Stimulated activated CD4-positive, alpha-beta T cell treated with anti-CD3 and anti-CD28 coated beads, TNF-alpha, amount 100 ng/mL, for 24 hours (primary cell): ENCODE measurements around the gene PAM16.
A peak's percentile ranks its signal among the peaks of the same experiment; 100 is the strongest.
"Not testable (repeated sequence)": the region's sequence is repeated elsewhere in the genome, so short reads cannot be mapped to it uniquely, and the experiment has no call there.

Experiments
- DNase-seq, 3 experiments: peaks; one replicate each; pipeline ENCODE4 v3.0.0-alpha.2; 2020; ENCODE audit warnings: low read depth in 3 of 3

The PAM16 gene

DNA sequence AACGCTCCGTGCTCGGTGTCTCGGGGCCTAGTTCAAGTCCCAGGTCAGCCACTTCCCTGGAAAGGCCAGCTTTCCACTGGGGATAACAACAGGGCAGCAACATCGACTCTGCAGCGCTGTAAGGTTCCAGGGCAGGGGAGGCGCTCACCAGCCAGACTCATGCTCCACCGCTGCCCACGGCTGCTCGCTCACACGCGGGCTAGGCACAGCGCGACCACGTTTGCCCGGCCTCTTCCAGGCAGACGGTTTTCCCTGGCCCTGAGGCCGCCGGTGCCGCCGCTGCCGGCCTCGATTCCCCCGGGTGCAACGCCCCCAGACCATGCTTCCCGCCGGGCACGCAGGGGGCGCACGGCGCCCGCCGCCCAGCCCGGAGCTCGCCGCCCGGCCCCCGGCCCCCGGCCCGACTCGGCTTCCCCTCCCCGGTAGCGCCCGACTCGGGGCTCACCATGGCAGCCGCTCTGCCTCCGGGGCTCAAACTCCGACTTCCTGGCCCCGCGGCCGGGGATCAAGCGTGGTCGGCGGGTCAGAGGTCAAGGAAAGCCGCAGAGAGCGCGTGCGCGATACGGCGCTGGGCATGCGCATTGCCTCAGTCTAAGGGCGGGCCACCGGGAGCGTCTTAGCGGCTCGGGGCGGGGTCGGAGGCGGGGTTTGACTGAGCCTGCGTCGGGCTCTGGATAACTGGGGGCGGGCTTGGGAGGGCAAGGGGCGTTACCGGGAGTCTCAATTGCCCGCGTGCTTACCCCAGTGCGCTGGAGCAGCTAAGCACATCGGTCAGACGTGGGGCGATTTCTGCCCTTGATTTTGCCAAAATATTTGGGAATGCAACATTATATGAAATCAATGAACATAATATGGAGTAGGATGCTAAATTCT, at the start of gene PAM16:
Gene PAM16 (minus strand): TSS at position 535 of the 873 bp plus-strand sequence. CDS start 87 bp downstream, at position 448.
- DNase-seq = peak; percentile 95 to 99 (median 99)

DNA sequence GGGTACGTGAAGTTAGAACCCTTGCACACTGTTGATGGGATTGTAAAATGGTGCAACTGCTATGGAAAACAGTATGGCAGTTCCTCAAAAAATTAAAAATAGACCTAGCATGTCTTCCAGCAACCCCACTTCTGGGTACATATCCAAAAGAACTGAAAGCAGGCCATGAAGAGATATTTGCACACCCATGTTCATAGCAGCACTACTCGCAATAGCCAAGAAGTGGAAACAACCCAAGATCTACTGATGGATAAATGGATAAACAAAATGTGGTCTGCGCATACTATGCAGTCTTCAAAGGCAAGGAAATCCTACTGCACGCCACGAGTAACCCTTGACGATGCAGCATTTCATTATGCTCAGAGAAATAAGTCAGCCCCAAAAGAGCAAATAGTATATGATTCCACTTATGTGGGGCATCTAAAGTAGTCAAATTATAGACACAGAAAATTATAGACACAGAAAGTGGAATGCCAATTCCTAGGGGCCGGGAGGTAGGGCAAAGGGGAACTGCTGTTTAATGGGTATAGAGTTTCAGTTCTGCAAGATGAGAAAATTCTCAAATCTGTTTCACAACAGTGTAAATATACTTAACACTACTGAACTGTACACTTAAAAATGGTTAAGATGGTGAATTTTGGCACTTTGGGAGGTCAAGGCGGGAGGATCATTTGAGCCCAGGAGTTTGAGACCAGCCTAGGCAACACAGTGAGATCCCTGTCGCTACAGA, 48.0 kb upstream of the PAM16 start:
- DNase-seq = no peak

DNA sequence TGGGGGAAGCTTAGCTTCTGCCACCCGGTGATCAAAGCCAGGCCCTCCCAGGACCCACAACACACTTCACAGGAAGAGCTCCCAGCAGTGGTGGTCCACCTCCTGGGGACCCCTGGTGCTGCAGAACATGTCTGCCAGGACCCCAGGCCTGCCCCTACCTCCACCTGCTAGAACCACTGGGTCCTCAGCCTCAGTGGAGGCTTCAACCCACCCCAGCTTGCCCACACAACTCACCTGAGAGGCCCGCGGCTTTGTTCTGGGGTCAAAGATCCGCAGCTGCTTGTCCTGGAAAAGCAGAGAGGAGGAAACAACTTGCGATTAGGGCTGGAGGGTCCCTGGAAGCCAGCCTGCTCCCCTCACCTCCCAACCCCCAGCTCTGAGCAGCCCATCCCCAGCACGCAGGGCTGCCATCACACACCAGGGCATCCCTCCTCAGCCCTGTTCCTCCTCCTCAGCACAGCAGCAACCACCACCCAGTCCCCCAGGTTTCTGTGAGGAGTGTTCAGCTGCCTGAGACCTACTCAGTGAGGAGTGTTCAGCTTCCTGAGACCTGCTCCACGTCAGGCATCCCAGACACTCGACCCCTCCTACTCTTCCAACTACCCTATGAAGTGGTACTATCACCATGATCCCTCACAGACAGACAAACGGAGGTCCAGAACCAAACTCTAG, 44.1 kb upstream of the PAM16 start:
- DNase-seq = no peak

DNA sequence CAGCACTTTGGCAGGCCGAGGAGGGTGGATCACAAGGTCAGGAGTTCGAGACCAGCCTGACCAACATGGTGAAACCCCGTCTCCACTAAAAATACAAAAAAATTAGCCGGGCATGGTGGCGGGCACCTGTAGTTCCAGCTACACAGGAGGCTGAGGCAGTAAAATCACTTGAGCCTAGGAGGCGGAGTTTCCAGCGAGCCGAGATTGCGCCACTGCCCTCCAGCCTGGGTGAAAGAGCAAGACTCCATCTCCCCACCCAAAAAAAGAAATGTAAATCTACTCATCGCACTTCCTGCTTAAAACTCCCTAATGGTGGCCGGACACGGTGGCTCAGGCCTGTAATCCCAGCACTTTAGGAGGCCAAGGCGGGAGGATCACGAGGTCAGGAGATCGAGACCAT, 42.7 kb upstream of the PAM16 start:
- not testable (repeated sequence) for DNase-seq

DNA sequence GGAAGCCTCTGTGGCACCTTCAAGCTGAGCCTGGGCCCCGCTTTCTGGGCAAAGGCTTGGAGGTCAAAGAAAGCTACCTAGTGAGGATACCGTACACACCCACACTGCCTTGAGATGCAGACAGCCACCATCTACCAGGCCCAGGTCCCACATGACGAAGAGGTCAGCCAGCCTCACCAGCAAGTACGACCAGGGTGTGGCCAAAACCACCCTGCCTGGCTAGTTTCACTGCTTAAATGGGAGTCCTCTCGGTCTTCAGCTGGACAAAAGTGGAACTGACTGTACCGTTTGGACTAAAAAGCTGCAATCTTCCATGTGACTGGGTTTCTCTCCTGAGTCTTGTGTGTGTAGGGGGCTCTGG, 42.1 kb upstream of the PAM16 start:
- no peak for DNase-seq

DNA sequence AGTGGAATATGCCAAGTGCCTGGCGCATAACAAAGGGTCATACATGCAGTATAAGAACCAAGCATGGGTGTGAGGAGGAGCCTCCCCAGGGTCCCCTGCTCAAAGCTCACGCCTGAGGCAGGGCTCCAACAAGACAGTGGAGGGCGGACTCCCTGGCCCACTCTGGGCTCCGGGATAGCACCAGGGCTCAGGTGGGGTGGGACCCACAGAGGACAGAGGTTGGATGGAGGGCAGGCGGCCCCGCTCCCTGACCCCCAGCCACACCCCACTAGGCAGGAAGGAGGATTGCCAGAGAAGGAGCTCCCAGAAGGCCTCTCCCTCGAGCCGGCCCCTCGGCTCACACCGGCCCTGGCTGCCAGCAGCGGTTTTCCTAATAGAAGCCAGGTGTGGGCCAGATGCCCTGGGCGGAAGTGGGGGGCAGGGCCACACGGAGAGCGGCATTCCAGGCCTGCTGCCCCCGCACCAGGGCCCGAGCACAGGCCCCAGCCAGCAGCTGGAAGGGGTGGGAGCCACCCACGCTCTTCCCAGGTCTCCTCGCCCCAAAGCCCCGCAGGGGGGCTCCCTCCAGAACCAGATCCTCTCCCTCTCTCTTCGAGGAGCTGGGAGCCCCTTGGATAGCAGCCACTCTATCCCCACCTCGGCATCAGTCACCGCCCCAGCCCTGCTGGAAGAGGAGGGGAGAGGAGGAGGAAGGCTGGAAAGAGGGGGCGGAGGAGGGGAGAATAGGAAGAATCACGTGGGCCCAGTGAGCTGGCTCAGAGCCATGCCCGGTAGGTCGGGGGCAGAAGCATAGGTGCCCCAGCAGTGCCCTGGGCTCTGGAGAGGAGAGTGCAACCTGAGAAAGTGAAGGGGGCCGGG, 41.5 kb upstream of the PAM16 start:
- DNase-seq = no peak

DNA sequence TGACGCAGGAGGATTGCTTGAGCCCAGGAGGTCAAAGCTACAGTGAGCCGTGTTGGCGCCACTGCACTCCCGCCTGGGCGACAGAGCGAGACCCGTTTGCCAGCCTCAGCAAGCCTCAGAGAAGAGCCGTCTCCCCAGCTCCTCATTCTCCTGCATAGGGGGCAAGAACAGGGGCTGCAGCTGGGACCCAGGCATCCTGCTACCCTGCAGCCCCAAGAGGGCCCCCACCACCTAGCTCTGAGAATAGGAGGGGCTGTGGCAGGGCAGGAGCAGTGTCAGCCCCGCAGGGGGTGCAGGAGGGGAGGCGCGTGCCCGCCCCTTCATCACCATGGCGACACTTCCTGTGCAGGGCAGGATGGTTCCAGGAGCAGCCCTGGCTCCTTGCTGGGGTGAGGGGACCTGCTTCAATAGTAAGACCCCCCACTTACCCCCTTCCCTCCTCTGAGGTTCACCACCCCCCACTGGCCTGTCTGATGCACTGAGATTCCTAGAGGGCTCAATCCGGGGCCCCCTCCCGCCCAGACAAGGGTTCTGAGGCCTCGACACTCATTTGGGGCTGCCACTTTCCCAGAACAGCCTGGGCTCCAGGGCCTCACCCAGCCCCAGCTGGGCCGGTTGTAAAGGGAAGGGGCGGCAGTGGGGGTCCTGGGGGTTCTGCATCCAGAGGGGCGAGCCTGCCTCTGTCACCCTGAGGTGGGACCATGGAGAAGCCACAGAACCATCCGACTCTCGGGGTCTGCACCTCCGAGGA, 40.7 kb upstream of the PAM16 start:
- DNase-seq = no peak

DNA sequence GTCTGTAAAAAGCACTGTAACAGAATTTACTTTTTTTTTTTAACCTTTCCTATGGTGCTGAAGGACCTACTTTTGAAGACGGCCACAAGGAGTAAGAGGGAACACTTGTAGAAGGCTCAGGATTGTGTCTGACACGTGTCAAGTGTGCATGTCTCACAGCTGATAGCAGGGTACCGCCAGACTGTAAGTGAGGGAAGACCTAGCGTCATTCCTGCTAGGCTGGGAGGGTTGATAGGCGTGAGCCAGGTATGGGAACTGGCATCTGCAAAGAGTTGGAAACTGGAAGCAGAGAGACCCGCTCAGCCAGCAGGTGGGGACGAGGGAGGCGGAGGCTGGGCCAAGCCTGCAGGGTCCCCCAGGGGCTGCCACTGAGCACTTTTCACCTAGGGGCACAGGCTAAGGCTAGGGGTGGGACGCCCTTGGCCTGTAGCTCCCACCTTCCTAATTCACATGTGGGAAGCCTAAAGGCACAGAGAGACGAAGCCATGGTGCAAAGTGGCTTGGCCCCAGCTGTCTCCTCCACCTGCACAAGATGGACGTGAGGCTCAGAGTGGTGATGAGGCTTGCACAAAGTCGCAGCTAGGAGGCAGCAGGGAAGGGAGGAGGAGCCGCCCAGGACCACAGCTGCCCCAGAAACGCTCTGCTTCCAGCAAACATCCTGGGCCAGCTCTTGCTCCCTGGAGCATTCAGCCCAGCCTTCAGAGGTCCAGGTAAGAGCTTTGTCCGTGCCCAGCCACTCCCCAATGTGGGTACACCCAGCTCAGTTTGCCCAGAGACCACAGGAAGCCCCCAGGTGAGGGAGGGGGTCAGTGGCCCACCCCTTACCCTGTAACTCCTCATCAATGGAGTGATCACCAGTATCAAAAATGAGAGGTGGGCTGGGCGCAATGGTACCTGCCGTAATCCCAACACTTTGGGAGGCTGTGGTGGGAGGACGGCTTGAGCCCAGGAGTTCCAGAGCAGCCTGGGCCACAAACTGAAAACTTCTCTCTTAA, 39.4 kb upstream of the PAM16 start:
- no peak for DNase-seq

DNA sequence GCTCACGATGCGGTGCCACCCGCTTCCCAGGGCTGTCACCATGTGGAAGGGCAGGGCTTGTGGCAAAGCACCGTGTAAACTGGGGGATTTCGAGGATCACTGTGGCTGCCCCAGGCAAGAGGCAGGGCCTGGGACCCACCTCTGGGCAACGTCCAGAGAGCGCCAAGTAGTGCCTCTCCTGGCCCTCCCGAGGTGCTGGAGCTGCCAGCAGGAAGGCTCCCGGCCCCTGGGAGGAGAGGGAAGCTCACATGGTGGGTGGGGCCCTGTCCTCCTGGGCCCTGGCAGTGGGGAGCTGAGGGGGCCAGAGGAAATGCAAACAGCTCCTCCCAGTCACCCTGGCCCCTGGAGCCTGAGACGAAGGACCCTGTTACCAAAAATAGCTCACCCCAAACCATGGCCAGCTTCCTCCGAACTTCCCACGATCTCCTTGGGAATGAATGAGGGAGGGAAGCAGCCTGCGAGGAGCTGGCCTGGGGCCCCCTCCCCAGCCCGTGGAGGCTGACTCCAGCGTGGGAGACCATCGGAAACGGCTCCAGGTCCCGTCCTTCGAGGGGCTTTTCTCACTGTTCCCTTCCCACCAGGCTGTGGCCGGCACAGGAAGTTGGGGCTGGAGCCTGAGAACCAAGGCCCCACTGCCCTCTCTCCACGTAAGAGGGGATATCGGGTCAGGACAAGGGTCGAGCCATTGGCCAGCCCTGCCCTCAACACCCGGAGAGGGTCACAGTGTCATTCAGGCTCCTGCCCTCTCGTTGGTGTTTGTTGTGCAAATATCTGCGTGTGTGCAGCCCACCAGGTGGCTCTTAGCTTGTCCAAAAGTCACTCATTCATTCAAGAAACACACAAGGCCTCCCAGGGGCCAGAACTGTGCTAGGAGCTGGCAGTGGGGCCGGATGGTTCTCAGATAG, 38.2 kb upstream of the PAM16 start:
- DNase-seq = no peak

DNA sequence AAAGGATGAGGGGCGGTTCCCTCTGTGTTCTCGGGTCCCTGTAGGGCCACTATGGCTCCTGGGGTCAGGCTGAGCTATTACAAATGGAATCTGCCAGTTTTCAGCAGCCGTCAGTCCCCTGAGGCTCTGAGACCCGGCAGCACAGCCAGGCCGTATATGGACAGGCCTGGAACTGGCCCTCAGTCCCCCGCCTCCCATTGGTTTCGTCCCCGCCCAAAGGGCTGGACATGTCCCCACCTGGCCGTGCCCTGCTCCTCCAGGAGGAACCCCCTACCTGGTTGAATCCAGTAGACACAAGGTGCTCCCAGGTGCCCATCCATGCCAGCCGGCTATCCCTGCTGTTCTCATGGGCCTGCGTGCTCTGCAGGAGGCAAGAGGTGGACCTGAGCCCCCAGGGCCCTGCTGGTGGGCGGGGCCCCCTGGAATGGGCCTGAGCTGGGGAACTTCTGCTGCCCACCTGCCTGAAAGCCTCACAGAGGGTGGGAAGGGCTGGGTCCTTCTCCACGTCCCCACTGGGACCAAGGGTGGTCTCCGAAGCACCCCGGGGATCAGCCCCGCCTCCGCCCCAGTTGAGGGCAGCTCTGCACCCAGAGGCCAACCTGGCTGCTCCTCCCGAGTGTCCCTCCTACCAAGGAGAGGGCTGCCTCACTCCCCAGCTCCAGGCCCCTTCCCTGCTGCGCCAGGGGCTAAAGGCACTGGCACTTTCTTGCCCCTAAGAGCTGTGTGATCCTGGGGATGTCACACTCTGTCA, 37.3 kb upstream of the PAM16 start:
- DNase-seq = no peak

DNA sequence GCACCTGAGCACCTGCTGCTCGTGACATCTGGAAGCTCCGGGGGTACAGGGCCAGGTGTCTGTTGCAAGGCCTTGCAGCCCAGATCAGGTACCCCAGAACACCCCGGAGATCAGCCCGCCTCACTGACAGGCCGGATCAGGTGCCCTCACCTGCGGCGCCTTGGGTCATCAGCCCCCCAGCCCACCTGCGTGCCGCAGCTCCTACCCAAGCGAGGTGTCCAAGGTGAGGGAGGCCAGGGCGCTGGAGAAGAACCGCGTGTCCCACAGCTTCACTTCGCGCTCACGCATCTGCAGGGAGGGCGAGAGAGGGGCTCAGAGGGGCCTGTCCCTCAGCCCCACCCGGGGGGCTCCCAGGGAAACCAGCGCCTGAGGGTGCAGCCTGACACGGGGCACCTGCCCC, 36.7 kb upstream of the PAM16 start:
- DNase-seq = no peak

DNA sequence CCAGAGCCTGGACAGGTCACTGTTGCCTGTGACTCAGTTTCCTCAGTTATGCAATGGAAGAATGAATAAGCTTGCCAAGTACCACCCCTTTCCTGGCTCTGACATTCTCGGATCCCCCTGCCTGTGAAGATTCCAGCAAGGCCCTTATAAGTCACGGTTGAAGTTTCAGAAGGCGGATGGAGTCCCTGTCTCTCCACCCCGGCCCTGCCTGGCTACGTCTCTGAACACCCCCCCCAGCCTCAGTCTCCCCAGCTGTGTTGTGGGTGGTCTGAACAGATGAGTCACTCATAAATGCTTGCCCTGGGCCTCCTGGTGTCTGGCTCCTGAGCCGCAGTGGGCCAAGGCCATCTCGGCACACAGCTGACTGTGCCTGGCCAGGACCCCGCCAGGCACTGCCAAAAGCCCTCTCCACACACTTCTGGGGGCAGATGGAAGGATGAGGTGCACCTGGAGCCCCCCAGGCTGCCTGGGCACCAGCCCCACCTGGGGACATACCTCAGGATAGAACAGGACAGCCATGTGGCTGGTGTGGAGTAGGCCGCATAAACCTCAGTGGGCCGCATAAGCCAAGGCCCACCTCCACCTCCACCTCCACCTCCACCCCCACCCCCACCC, 35.9 kb upstream of the PAM16 start:
- no peak for DNase-seq

DNA sequence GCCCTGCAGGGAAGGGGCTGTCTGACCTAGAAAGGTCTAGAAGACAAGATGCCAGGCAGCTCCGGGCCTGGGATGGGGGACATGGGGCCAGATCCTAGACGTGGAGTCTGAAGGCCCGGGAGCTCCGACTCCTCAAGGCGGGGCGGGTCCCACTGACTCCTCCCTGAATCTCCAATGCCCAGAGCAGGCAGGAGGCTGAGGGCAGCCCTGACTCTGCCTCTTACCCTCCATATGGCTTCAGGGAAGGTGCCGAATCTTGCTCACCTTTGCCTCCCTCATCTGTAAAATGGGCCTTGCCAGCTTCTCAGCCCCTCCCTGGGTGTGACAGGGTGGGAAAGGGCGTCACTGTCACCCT, 35.3 kb upstream of the PAM16 start:
- no peak for DNase-seq

DNA sequence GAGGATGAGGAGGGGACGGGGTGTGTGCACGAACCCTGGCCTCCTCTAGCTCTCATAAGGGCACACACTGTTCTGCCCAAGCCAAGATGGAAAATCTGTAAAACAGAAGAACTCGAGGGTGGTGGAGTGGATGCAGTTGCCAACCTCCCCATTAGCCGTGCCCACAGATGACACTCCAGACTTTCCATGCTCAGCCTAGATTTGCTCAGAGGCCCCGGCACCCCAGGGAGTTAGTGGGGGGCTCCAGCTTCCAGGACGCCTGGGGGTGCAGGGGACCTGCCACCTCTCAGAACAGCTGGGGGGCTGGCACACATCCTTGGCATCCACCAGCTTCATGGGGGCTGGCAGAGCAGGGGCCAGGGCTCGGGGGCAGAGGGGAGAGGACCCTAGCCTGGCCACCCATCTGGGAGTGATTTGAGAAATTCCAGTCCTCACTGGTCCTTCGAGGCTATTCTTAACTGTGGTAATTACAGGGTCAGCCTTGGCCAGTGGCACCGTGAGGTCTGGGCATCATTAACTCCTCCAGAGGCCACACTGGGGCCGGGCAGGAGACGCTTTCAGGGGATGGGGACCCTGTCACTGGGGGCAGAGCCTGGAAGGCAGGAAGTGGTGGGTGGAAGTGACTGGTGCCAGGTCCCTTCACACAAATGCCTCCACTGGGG, 34.8 kb upstream of the PAM16 start:
- no peak for DNase-seq

DNA sequence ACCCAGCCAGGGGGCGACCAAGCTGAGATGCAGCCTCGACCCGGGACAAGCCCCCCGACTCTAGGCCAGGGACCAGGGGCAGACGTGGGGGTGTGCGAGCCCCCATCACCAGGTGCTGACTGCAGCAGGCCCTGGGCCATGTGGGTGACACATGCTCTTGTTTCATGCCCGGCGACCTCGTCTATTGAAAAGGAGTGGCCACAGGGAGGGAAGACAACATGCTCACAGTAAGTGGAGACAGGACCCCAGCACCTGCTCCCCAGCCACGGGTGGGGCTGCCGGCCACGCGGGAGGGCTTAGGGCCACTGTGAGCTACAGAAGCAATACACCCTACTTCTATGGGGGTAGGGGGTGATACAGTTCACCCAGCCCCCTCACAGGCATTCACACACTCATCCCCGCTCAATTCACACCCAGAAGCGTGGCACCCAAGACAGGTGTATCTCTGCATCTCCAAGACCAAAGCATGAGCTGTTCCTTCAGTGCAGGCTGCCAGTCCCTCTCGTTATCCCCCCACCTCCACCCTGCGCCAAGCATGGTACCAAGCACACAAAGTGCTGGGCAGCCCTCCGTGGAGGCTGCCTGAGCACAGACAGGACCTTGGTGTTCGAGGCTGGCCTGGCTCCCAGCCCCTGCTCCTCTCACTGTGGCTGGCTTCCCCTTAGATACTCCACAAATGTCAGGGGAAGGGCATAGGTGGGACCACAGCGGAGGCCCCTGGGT, 34.1 kb upstream of the PAM16 start:
- DNase-seq = no peak

DNA sequence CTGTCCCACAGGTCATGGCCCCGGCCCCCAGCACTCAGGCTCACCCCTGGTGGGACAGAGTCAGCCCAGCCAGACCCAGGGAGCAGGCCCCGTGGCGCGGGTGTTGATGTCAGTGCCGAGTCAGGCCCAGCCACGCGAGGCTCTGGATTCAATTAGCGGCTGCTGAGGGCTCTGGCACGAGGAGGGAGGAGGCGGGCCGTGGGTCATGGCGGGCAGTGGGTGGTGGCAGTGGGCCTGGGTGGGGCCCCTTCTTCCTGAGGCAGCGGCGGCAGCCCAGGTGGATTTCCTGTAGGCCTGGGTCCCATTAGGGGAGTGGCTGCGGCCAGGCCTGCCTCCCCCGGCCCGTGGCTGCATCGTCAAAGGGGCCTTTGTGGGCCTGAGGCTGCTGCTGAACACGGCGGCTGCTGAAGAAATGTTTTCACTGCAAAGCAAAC, 33.4 kb upstream of the PAM16 start:
- no peak for DNase-seq
